Neural cell (in vitro differentiated cells): ENCODE results near the gene STK24. TPM values are rescaled to one million over a fixed set of nuclear protein-coding genes. Genes with fewer than 3 reads are reported as not detected.
"Not testable (repeated sequence)": the region's sequence is repeated elsewhere in the genome, so short reads cannot be mapped to it uniquely, and the experiment has no call there.

ENCODE experiments used
- H2AFZ ChIP-seq: fragments of 200-600, 300-800 bp; sonication (generic), shearing (Covaris generic); 2 replicates; pipeline ENCODE4 v1.6.0; 2014; ENCODE audit warnings: low read depth, mild to moderate bottlenecking, antibody characterized with exemption, low read length, moderate library complexity
- H3F3A ChIP-seq: fragments of 200-600 bp; shearing (Covaris generic); 2 replicates; pipeline ENCODE4 v1.6.1; 2016; ENCODE audit warnings: mild to moderate bottlenecking, moderate library complexity, mixed read lengths, antibody characterized with exemption, low read length; ENCODE audit not compliant: insufficient read depth, poor library complexity, severe bottlenecking
- H3K27ac ChIP-seq: fragments of 200-600, 300-800 bp; sonication (generic), shearing (Covaris generic); 2 replicates; pipeline ENCODE4 v1.5.1; 2014; ENCODE audit warnings: mild to moderate bottlenecking, low read length, moderate library complexity
- H3K27me3 ChIP-seq: fragments of 300-800, 200-600 bp; sonication (generic), shearing (Covaris generic); 2 replicates; pipeline ENCODE4 v1.6.0; 2014; ENCODE audit warnings: mild to moderate bottlenecking, low read depth, low read length, moderate library complexity; ENCODE audit not compliant: insufficient read depth
- H3K36me3 ChIP-seq: fragments of 300-800, 200-600 bp; sonication (generic), shearing (Covaris generic); 2 replicates; pipeline ENCODE4 v1.5.1; 2014; ENCODE audit warnings: mild to moderate bottlenecking, antibody characterized with exemption, low read length, moderate library complexity; ENCODE audit not compliant: insufficient read depth
- H3K4me2 ChIP-seq: fragments of 300-800, 200-600 bp; sonication (generic), shearing (Covaris generic); 2 replicates; pipeline ENCODE4 v1.6.0; 2014; ENCODE audit warnings: mild to moderate bottlenecking, low read length
- H3K4me3 ChIP-seq: fragments of 300-800, 200-600 bp; sonication (generic), shearing (Covaris generic); 2 replicates; pipeline ENCODE4 v1.5.1; 2014; ENCODE audit warnings: mild to moderate bottlenecking, low read length, moderate library complexity
- H3K79me2 ChIP-seq: fragments of 200-600 bp; shearing (Covaris generic); replicated peaks from 2 replicates; pipeline ENCODE4 v1.6.0; 2014; ENCODE audit warnings: mild to moderate bottlenecking, low read length, moderate library complexity; ENCODE audit not compliant: insufficient read depth
- H3K9ac ChIP-seq: fragments of 300-800, 200-600 bp; sonication (generic), shearing (Covaris generic); 2 replicates; pipeline ENCODE4 v1.6.1; 2016; ENCODE audit warnings: mild to moderate bottlenecking, low read length, mixed read lengths
- H3K9me2 ChIP-seq: fragments of 200-600 bp; shearing (Covaris generic); 2 replicates; pipeline ENCODE4 v1.6.1; 2016; ENCODE audit warnings: mild to moderate bottlenecking, low read length, mixed read lengths; ENCODE audit not compliant: insufficient read depth
- H3K9me3 ChIP-seq: fragments of 200-600, 300-800 bp; sonication (generic), shearing (Covaris generic); 2 replicates; pipeline ENCODE4 v1.6.1; 2016; ENCODE audit warnings: mild to moderate bottlenecking, mixed run types, low read length, moderate library complexity, mixed read lengths
- H4K20me1 ChIP-seq: fragments of 200-600 bp; shearing (Covaris generic); 2 replicates; pipeline ENCODE4 v1.6.1; 2016; ENCODE audit warnings: mild to moderate bottlenecking, mixed run types; ENCODE audit not compliant: insufficient read depth
- EP300 ChIP-seq: fragments of 450-650 bp; conservative IDR thresholded peaks from 2 replicates; pipeline ENCODE4 v1.6.1; 2014; ENCODE audit warnings: antibody characterized with exemption, mild to moderate bottlenecking, moderate library complexity; ENCODE audit not compliant: poor library complexity, severe bottlenecking
- EZH2 ChIP-seq: fragments of 200-600, 300-800 bp; shearing (Covaris generic), sonication (generic); IDR thresholded peaks from 2 replicates; pipeline ENCODE4 v1.6.1; 2014; ENCODE audit warnings: antibody characterized with exemption, low read length, borderline replicate concordance, mild to moderate bottlenecking; ENCODE audit not compliant: insufficient read depth, poor library complexity, severe bottlenecking
- MXI1 ChIP-seq: fragments of 450-650 bp; conservative IDR thresholded peaks from 2 replicates; pipeline ENCODE4 v1.6.1; 2014; ENCODE audit warnings: antibody characterized with exemption, mild to moderate bottlenecking; ENCODE audit not compliant: poor library complexity, severe bottlenecking
- POLR2AphosphoS5 ChIP-seq: IDR thresholded peaks from 2 replicates; pipeline ENCODE4 v1.6.1; 2012
- RAD21 ChIP-seq: fragments of 450-650 bp; conservative IDR thresholded peaks from 2 replicates; pipeline ENCODE4 v1.6.1; 2014; ENCODE audit warnings: antibody characterized with exemption, mild to moderate bottlenecking, moderate library complexity
- SMC3 ChIP-seq: fragments of 450-650 bp; conservative IDR thresholded peaks from 2 replicates; pipeline ENCODE4 v1.6.1; 2014; ENCODE audit warnings: antibody characterized with exemption, mild to moderate bottlenecking, moderate library complexity; ENCODE audit not compliant: poor library complexity
- TAF1 ChIP-seq: IDR thresholded peaks from 2 replicates; pipeline ENCODE4 v1.6.1; 2012; ENCODE audit warnings: low read depth
- polyA plus RNA-seq: library from polyadenylated mRNA; depleted of rRNA; stranded (reverse); fragments of >200 nt; gene quantifications from 2 replicates; pipeline ENCODE4 v1.2.3, GENCODE V29; 2014
- TF ChIP-seq, protein P1 (sequence below): fragments of 450-650 bp; IDR thresholded peaks from 2 replicates; pipeline ENCODE4 v1.5.1; 2014; ENCODE audit warnings: antibody characterized with exemption, mild to moderate bottlenecking, moderate library complexity; ENCODE audit not compliant: poor library complexity, severe bottlenecking
- TF ChIP-seq, protein P2 (sequence below): IDR thresholded peaks from 2 replicates; pipeline ENCODE4 v1.6.1; 2012; ENCODE audit warnings: borderline replicate concordance

The STK24 gene
- polyA plus RNA-seq, 1 donor from 2014 or later: 66.0 TPM

DNA sequence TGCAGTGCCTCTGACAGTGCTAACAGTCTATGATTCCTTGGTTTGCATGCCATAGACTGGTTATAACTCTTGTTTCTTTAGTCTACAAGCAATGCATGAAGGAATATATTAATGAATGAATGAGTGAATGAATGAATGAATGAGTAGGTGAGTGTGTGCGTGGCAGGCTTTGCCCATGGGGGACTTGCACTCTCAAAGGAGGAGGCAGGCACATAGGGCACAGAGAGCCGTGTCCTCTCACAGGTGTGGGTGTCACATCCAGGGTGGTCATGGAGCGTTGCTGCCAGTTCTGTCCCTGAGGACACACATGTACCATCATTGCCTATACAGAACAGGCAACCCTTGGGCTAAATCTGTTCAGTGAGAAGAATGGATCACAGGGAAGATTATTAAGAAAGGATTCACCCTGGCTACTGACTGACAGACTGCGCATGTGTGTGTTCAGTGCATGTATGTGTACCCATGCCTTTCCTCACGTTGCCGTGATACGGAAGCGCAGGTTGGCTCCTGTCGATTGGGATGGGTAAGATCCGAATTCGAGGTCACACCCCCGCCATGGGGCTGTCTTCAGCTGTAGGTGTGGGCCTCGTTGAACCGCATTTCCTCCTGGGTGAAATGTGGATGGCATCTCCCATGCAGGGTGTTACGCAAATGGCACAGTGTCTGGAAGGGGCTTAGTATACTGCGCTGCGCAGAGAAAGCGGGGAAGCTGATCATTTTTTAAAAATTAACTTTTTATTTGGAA, 161.4 kb downstream of the STK24 start:
- TF ChIP-seq SMC3 (no peak), POLR2AphosphoS5 (no peak), MXI1 (no peak), EZH2 (no peak), RAD21 (no peak)
- Histone ChIP-seq H3K79me2 (no peaks in the 10 kb centered on the region), H3K9me3 (no peaks in the 10 kb centered on the region), H3K36me3 (peaks cover 6% of the 10 kb centered on the region), H3K4me2 (no peak overlapping the region), H3K9ac (no peak overlapping the region), H3K27me3 (no peaks in the 10 kb centered on the region), H3F3A (no peaks in the 10 kb centered on the region), H3K9me2 (no peaks in the 10 kb centered on the region), H3K4me3 (no peak overlapping the region), H4K20me1 (no peaks in the 10 kb centered on the region), H2AFZ (no peak overlapping the region), H3K27ac (no peak overlapping the region)

DNA sequence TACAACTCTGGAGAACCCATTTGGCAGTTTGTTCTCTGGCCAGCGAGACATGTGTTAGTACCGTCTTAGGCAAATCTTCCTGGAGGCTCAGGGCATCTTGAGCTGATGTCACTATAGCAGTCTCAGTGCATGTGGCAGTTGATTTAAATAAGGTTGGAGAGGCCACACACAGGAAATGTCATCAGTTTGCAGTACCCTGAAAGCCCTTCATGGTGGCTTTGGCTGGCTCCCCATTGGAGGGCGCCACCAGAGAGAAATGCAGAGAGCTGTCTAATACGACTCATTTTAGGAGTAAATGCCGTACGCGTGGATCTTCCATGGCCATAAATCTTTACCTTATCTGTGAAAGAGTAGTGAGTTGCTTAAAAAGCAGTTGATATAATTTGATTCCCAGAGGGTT, 163.1 kb downstream of the STK24 start:
- Histone ChIP-seq H3K9ac (no peak overlapping the region), H3K79me2 (no peaks in the 10 kb centered on the region), H3K27me3 (no peaks in the 10 kb centered on the region), H3K36me3 (no peaks in the 10 kb centered on the region), H3K9me3 (no peaks in the 10 kb centered on the region), H4K20me1 (no peaks in the 10 kb centered on the region), H3K27ac (no peak overlapping the region), H3K4me2 (no peak overlapping the region), H3K4me3 (no peak overlapping the region), H3K9me2 (no peaks in the 10 kb centered on the region), H2AFZ (no peak overlapping the region), H3F3A (no peaks in the 10 kb centered on the region)
- TF ChIP-seq EP300 (no peak), RAD21 (no peak)

DNA sequence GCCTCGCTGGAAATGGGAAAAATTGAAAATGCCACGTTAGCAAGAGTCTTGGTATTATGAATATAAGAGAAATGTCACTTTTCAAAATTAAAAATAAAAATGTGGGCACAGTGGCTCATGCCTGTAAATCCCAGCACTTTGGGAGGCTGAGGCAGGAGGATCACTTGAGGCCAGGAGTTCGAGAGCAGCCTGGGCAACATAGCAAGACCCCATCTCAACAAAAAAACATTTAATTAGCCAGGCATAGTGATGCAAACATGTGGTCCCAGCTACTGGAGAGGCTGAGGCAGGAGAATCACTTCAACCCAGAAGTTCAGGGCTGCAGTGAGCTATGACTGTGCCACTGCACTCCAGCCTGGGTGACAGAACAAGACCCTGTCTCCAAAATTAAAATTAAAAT, 163.6 kb downstream of the STK24 start:
- H3K36me3 ChIP-seq, H3K27ac ChIP-seq, H3K4me3 ChIP-seq, H3K9ac ChIP-seq, H3K27me3 ChIP-seq, H3K9me3 ChIP-seq, H4K20me1 ChIP-seq, H3F3A ChIP-seq, H2AFZ ChIP-seq, H3K79me2 ChIP-seq, H3K4me2 ChIP-seq, H3K9me2 ChIP-seq: not testable (repeated sequence)

DNA sequence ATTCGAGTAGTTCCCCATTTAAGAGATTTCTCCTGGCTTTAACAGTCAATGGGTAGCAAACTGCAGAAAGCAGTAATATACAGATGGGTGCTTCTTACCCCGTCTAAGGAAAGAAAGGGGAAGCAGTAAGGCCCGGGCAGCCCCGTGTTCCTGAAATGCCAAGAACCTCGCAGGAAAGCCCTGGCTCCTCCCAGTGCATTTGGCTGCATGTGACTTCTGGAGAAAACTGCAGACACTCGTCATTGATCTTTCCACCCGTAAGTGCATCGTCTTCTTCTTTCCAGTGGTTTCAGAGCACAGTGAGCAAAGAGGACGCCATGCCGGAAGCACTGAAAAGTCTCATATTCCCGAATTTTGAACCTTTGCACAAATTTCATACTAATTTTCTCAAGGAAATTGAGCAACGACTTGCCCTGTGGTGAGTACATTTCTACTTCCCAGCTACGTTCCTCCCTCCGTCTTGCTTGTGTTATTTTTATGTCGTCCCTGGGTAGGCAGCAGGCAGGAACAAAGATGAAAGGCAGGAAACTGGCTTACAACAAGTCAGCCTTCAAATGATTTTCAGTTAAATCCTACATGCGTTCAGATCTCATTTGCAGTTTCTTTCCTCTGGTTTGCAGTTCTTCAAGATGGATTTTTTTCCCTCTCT, 165.2 kb downstream of the STK24 start:
- H3K4me3 ChIP-seq: no peak overlapping the region
- H2AFZ ChIP-seq: no peak overlapping the region
- no peak overlapping the region for H3K4me2 ChIP-seq

More for the DNA sequence above, 165.2 kb downstream of the STK24 start:
- Histone ChIP-seq H3K9me3 (no peaks in the 10 kb centered on the region), H4K20me1 (no peaks in the 10 kb centered on the region), H3K36me3 (no peaks in the 10 kb centered on the region), H3K9me2 (no peaks in the 10 kb centered on the region), H3K9ac (no peak overlapping the region), H3F3A (no peaks in the 10 kb centered on the region), H3K27ac (no peak overlapping the region), H3K79me2 (no peaks in the 10 kb centered on the region), H3K27me3 (no peaks in the 10 kb centered on the region)
- TF ChIP-seq RAD21 (no peak), EP300 (no peak), POLR2AphosphoS5 (no peak), MXI1 (no peak), TAF1 (no peak)
- TF ChIP-seq, protein P1, sequence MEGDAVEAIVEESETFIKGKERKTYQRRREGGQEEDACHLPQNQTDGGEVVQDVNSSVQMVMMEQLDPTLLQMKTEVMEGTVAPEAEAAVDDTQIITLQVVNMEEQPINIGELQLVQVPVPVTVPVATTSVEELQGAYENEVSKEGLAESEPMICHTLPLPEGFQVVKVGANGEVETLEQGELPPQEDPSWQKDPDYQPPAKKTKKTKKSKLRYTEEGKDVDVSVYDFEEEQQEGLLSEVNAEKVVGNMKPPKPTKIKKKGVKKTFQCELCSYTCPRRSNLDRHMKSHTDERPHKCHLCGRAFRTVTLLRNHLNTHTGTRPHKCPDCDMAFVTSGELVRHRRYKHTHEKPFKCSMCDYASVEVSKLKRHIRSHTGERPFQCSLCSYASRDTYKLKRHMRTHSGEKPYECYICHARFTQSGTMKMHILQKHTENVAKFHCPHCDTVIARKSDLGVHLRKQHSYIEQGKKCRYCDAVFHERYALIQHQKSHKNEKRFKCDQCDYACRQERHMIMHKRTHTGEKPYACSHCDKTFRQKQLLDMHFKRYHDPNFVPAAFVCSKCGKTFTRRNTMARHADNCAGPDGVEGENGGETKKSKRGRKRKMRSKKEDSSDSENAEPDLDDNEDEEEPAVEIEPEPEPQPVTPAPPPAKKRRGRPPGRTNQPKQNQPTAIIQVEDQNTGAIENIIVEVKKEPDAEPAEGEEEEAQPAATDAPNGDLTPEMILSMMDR: no peak
- TF ChIP-seq, protein P2, sequence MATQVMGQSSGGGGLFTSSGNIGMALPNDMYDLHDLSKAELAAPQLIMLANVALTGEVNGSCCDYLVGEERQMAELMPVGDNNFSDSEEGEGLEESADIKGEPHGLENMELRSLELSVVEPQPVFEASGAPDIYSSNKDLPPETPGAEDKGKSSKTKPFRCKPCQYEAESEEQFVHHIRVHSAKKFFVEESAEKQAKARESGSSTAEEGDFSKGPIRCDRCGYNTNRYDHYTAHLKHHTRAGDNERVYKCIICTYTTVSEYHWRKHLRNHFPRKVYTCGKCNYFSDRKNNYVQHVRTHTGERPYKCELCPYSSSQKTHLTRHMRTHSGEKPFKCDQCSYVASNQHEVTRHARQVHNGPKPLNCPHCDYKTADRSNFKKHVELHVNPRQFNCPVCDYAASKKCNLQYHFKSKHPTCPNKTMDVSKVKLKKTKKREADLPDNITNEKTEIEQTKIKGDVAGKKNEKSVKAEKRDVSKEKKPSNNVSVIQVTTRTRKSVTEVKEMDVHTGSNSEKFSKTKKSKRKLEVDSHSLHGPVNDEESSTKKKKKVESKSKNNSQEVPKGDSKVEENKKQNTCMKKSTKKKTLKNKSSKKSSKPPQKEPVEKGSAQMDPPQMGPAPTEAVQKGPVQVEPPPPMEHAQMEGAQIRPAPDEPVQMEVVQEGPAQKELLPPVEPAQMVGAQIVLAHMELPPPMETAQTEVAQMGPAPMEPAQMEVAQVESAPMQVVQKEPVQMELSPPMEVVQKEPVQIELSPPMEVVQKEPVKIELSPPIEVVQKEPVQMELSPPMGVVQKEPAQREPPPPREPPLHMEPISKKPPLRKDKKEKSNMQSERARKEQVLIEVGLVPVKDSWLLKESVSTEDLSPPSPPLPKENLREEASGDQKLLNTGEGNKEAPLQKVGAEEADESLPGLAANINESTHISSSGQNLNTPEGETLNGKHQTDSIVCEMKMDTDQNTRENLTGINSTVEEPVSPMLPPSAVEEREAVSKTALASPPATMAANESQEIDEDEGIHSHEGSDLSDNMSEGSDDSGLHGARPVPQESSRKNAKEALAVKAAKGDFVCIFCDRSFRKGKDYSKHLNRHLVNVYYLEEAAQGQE: no peak
